Testis (tissue), 2 donors: ENCODE measurements around the gene PIEZO2.

Experiments used
- POLR2A ChIP-seq: fragments of 450-650 bp; IDR thresholded peaks from one replicate; pipeline ENCODE4 v1.6.1; 2017; ENCODE audit warnings: antibody characterized with exemption, mild to moderate bottlenecking, moderate library complexity
- TF ChIP-seq, protein P1 (sequence below), 3 experiments: fragments of 450-650 bp in 2 of 3; fragments of 200-600 bp in 1 of 3; sonication (generic) in 1 of 3; IDR thresholded peaks; one replicate each; pipeline ENCODE4 v1.5.1; 2016 to 2019; ENCODE audit warnings: antibody characterized with exemption in 3 of 3, mild to moderate bottlenecking in 2 of 3, moderate library complexity in 1 of 3

DNA sequence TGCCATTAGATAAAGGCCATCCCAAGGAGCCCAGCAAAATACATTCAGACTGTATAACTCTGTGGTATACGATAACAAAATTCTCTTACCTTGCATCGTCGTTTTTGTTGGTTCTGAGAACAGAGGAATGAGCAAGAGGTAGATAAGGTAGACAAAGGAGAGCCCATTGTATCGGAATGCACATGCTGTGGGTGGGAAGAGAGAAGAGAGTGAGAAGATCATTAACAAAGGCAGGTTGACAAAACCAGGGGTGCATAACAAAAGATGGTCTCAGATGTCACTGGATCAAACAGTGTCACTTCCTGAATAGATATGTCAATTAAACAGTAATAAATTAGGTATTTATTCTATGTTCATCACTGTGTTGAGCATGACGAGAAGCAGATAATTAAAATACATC lies 83.3 kb downstream of the PIEZO2 start:
- TF ChIP-seq, protein P1, sequence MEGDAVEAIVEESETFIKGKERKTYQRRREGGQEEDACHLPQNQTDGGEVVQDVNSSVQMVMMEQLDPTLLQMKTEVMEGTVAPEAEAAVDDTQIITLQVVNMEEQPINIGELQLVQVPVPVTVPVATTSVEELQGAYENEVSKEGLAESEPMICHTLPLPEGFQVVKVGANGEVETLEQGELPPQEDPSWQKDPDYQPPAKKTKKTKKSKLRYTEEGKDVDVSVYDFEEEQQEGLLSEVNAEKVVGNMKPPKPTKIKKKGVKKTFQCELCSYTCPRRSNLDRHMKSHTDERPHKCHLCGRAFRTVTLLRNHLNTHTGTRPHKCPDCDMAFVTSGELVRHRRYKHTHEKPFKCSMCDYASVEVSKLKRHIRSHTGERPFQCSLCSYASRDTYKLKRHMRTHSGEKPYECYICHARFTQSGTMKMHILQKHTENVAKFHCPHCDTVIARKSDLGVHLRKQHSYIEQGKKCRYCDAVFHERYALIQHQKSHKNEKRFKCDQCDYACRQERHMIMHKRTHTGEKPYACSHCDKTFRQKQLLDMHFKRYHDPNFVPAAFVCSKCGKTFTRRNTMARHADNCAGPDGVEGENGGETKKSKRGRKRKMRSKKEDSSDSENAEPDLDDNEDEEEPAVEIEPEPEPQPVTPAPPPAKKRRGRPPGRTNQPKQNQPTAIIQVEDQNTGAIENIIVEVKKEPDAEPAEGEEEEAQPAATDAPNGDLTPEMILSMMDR (IDR thresholded peaks at IDR 0.05) = no peak
- TF ChIP-seq POLR2A = no peak
